C1 segment of cervical spinal cord (tissue), 14 donors: ENCODE measurements around the gene RASSF4.

Experiments used
- DNase-seq, 14 donors: peaks; one replicate each; lab custom pipeline; 2025; lab: John Stamatoyannopoulos, UW

Gene RASSF4

GRCh38 chr10:44975431-44976331 lies 16.1 kb downstream of the RASSF4 start:
- DNase-seq, result no peak

GRCh38 chr10:44976352-44977198 lies 17.0 kb downstream of the RASSF4 start:
- peak in 1 of 14 donors; percentile 40 for DNase-seq

- peak in 1 of 14 donors; percentile 43 for DNase-seq
Measured at GRCh38 chr10:44977287-44978212, 17.9 kb downstream of the RASSF4 start.

- no peak for DNase-seq
Measured at GRCh38 chr10:44978213-44978569, 18.6 kb downstream of the RASSF4 start.

GRCh38 chr10:44978570-44979280 lies 19.1 kb downstream of the RASSF4 start, which contains the start of gene DEPP1:
TSS of gene DEPP1 (minus strand) at chr10:44978809. CDS start at chr10:44978030, 779 bp downstream.
- DNase-seq, result peak in 10 of 14 donors; percentile 31 to 98 (median 67)

- DNase-seq, result no peak
Measured at GRCh38 chr10:44979281-44980191, 19.9 kb downstream of the RASSF4 start.

GRCh38 chr10:44980309-44981171 lies 20.9 kb downstream of the RASSF4 start:
- DNase-seq, result no peak

GRCh38 chr10:44981172-44982113 lies 21.8 kb downstream of the RASSF4 start:
- peak in 3 of 14 donors; percentile 12 to 57 (median 35) for DNase-seq

- no peak for DNase-seq
Measured at GRCh38 chr10:44982114-44982460, 22.5 kb downstream of the RASSF4 start.

GRCh38 chr10:44982496-44982895 lies 22.9 kb downstream of the RASSF4 start:
- no peak for DNase-seq

- no peak for DNase-seq
Measured at GRCh38 chr10:44983066-44983894, 23.7 kb downstream of the RASSF4 start.

GRCh38 chr10:44983895-44984278 lies 24.3 kb downstream of the RASSF4 start:
- DNase-seq, result no peak

GRCh38 chr10:44984671-44985101 lies 25.1 kb downstream of the RASSF4 start:
- DNase-seq, result no peak

GRCh38 chr10:44985175-44985681 lies 25.6 kb downstream of the RASSF4 start:
- no peak for DNase-seq

GRCh38 chr10:44986179-44986578 lies 26.6 kb downstream of the RASSF4 start:
- DNase-seq, result no peak

- DNase-seq, result no peak
Measured at GRCh38 chr10:44986670-44987069, 27.1 kb downstream of the RASSF4 start.
